Activated CD8-positive, alpha-beta memory T cell treated with anti-CD3 and anti-CD28 coated beads for 4 hours (primary cell): ENCODE measurements around the gene MTHFD2L.
"Not testable (repeated sequence)": the region's sequence is repeated elsewhere in the genome, so short reads cannot be mapped to it uniquely, and the experiment has no call there.

ENCODE experiments used
- DNase-seq, 2 donors: peaks; one replicate each; pipeline ENCODE4 v3.0.0-alpha.2; 2020; ENCODE audit warnings: low read depth in 2 of 2

The MTHFD2L gene

DNA sequence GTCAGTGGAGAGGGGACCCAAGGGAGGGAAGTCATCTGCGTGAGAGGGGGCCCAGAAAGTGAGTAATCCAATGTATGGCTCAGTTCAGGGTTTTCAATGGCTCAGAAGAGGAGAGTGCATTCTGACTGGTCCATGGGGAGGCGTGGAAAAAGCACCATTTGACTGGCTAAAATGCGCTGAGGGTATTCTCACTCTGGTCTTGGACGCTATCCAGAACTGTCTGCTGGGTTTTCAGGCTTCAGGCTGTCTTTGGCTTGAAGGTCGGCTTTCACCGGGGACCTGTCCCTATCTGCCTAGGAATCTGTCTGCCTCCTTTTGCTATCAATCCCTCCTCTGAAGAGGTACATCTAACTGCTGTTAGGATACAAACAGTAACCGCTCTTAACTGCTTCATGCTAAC lies 176.7 kb downstream of the MTHFD2L start:
- DNase-seq = no peak

DNA sequence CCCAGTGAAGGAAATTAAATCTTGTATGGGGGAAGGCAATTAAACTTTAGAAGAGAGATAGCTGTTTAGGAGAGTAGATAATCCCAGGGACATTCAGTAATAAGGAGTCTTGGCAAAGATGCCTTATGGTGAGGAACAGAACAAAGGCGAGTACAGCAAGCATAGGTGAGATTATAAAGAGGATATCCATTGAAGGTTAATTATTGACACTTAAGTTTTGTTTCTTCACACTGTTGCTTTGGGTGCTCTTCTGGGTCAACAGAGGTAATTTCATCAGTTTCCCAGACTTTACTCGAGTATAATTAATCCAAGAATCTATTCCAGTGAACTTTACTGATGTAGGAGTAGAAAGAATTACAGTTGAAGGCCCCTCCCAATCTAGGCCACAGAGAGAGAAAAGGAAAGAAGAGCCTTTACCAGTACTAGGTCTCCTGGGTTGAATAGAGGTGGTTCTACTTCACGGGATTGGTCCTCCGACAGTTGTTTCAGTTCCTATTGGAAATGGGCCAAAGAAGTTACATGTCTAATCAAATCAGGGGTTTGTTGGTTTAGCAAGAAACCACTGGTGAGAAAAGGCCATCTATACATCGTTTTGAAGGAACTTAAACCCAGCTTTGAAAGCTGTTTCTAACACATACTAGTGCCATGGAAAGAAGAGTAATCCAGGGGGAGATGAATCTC lies 177.6 kb downstream of the MTHFD2L start:
- DNase-seq = no peak

DNA sequence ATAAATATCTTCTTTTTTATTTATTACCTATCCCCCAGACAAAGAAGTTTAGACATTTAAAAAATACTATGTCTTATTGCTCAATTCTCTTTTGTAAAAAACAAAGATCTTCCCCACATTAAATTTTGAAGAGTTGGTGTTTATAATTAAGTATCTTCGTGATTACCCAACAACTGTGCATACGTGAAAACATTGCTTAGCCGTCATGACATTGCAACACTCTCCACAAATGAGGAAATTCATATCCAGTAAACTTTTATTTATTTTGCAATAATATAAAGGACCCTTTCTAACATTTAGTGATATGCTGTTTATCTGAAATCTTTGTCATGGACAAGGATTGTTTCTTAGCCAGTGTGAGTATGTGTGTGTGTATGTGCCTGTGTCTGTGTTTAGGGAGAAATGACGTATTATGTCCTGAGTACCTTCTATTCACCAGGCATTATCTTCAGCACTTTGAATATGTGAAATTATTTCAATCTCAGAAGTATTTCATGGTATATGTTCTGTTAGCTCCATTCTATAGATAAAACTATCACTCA lies 180.9 kb downstream of the MTHFD2L start:
- DNase-seq = no peak

DNA sequence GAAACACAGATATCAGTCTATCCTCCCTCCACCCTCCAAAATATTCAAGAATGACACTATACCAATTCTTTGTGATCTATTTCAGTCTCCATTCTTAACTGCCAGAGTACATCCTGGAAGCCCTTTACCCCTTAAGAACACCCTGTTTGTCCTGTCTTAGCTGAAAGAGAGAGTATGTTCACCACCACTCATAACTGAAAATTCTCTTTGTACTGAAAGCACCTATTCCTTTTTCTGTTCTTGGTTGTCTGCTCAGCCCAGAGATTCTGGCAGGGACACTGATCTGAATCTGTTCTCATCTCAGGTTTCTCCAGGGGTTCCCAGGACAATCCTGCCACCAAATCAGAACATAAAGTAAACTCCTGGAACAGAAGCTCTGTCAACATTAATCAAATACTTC lies 181.6 kb downstream of the MTHFD2L start:
- DNase-seq = no peak

DNA sequence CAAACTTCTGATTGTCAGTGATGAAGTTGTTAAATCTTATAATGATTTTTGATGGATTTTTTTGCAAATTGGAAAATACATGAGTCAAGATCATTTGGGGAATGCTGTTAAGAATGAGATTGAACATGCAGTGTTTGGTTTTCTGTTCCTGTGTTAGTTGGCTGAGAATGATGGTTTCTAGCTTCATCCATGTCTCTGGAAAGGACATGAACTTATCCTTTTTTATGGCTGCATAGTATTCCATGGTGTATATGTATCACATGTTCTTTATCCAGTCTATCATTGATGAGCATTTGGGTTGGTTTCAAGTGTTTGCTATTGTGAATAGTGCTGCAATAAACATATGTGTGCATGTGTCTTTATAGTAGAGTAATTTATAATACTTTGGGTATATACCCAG lies 182.5 kb downstream of the MTHFD2L start:
- DNase-seq = not testable (repeated sequence)

DNA sequence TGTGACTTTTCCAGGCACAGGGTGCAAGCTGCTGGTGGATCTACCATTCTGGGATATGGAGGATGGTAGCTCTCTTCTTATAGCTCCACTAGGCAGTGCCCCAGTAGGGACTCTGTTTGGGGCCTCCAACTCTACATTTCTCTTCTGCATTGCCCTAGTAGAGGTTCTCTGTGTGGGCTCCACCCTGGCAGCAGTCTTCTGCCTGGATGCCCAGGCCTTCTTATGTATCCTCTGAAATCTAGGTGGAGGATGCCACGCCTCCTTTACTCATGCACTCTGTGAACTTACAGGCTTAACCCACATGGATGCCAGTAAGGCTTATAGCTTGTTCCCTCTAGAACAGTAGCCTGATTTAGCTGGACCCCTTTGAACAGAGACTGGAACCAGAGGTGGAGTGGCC lies 186.1 kb downstream of the MTHFD2L start:
- no peak for DNase-seq
